Right cardiac atrium (tissue), 5 donors: ENCODE measurements around the gene MEGF11. TPM values are rescaled to one million over a fixed set of nuclear protein-coding genes. Genes with fewer than 3 reads are reported as not detected.

Source experiments
- ATAC-seq, 2 donors: fragments of 200-7000 bp; cut with Tn5 transposase; one replicate each; pipeline versions ENCODE4 v1.8.0 to v1.9.1; 2020; ENCODE audit warnings: moderate library complexity in 2 of 2, mild to moderate bottlenecking in 1 of 2
- DNase-seq, 3 donors: peaks; one replicate each; pipeline ENCODE4 v3.0.0-alpha.2; 2020
- H3K27ac ChIP-seq: one replicate; pipeline ENCODE4 v1.5.1; 2013; ENCODE audit warnings: mild to moderate bottlenecking, low read length, control low read depth, moderate library complexity
- H3K27me3 ChIP-seq: one replicate; pipeline ENCODE4 v1.6.1; 2013; ENCODE audit not compliant: control insufficient read depth, insufficient read depth
- H3K4me1 ChIP-seq: one replicate; pipeline ENCODE4 v1.6.1; 2013; ENCODE audit warnings: low read length; ENCODE audit not compliant: control insufficient read depth, insufficient read depth
- H3K4me3 ChIP-seq: one replicate; pipeline ENCODE4 v1.5.1; 2013; ENCODE audit warnings: low read length, control low read depth
- H3K9me3 ChIP-seq: one replicate; pipeline ENCODE4 v1.6.1; 2013; ENCODE audit warnings: low read length; ENCODE audit not compliant: control insufficient read depth
- WGBS: extraction: QIAGEN DNeasy Blood & Tissue Kit; methylation state at CpG from one replicate; pipeline ENCODE4 v1.1.7; 2013; 5-methylcytosine and 5-hydroxymethylcytosine counted together
- intact Hi-C, 4 donors: fragments of 100-400 bp; cut with DNase I; formaldehyde crosslinking; loops; one replicate each; pipeline versions ENCODE4 v1.11.0 to v1.14.0; 2022 to 2023
- polyA plus RNA-seq: library from polyadenylated mRNA; stranded (reverse); fragments of 200-250 nt; gene quantifications from one replicate; pipeline ENCODE4 v1.2.3, GENCODE V29; 2013
- total RNA-seq, 4 donors: library from RNA; stranded (reverse); fragmentation: NEBNext Ultra II Directional; extraction: Animal tissue kit (Norgen Biotek cat#: 25700); gene quantifications; one replicate each; pipeline ENCODE4 v1.2.1, GENCODE V29; 2021
- donor health status: healthy with polysubstance abuse.
- donor health status: DM: no; HTN: yes; CAD: no.
- donor health status: DM: no; HTN: no; CAD: no.
- donor health status: DM: no; HTN: yes; CAD: no; lungs with severe emphysema.
- donor health status: DM: yes; HTN: yes; CAD: no.

The MEGF11 gene
- total and polyA plus RNA-seq, 5 donors: 0.08 to 0.11 (median 0.11) TPM; not detected in 2

DNA sequence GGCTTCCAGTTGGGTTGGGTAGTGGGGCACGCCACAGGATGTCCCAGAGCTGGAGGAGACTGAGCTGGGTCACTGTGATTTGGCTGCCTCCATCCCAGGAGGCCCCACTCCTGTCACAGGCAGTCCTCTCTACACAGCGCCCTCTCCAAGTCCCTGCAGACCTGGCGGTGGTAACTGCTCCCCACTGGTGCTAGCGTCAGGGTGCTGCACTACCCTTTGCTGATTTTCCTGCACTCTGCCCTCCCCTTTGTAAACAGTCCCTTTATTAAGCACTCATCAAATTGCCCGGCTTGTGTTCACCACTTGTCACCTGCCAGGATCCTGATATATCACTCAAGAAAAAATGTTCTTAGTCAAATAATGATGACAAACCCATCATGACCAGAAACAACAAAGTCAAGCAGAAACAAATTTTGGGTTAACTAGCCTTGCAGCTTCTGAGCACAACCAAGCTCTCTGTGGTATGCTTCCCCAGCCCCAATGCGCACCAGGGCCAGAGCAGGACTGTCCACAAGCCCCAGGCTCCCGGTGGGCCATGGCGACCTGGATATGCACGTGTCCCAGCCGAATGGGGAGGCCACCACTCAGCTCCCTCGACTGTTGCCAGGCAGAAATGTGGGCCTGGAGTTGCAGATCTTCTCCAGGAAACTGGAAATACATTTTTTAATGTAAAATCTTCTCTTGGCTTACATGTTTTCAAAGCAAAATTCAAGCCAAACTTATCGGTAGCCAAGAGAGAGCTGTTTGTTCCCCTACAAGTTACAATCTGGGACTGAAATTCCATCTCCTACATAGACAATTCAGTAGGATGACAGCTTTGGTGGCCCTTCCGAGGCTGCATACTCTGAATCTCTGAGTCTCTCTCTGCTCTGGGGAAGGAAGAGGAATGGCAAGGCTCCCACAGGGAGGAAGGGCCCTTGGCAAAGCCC, 24.5 kb downstream of the MEGF11 start:
- H3K4me3 ChIP-seq: no peak overlapping the region
- no peak overlapping the region for H3K27ac ChIP-seq
- DNase-seq (no peak), ATAC-seq (no peak)
- intact Hi-C loops: no loop called here
- H3K9me3 ChIP-seq: no peaks in the 10 kb centered on the region
- 85% methylated on average over 13 of the region's 13 CpGs for WGBS
- H3K4me1 ChIP-seq: no peaks in the 10 kb centered on the region
- H3K27me3 ChIP-seq: no peaks in the 10 kb centered on the region

DNA sequence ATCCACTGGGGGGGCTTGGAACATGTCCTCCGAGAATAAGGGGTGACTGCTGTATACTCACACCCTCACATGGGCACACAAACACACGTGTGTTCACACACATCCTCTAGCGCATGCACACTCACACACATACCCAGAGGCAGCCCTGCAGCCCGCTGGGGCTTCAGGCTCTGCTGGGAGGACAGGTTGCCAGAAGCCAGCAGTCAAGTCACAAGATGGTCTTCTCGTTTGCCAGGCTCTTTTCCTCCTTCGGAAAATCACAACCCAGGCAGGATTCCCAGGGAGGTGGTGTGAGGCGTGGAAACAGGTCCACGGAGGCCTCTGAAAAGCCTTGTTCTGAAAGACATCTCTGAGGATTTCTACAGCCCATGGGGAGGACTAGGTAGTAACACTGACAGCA, 26.8 kb downstream of the MEGF11 start:
- 78% methylated on average over 8 of the region's 8 CpGs for WGBS
- no peaks in the 10 kb centered on the region for H3K27me3 ChIP-seq
- no peak for ATAC-seq
- intact Hi-C loops: no loop called here
- no peak overlapping the region for H3K4me3 ChIP-seq
- no peaks in the 10 kb centered on the region for H3K9me3 ChIP-seq
- DNase-seq: no peak
- no peaks in the 10 kb centered on the region for H3K4me1 ChIP-seq
- H3K27ac ChIP-seq: no peak overlapping the region

DNA sequence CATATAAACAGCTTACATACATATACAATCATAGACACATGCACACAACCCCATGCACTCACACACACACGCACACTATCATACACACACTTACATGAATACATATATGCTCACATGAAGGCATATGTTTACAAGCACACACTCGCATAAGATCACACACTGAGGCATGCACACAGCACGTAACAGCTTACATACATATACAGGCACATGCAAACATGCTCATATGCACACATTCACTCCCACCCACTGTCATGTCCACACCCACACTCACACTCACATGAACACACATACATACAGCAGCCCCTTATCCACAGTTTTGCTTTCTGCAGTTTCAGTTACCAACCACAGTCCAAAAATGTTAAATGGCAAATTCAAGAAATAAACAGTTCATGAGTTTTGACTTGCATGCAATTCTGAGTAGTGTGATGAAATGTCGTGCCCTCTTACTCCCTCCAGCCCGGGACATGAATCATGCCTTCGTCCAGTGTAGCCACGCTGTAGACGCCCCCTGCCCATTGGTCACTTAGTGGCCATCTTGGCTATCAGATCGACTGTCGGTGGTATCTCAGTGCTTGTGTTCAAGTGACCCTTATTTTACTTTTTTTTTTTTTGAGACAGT, 27.8 kb downstream of the MEGF11 start:
- H3K27ac ChIP-seq: no peak overlapping the region
- DNase-seq (no peak), ATAC-seq (no peak)
- H3K9me3 ChIP-seq: no peaks in the 10 kb centered on the region
- no peak overlapping the region for H3K4me3 ChIP-seq
- H3K27me3 ChIP-seq: no peaks in the 10 kb centered on the region
- intact Hi-C loops: no loop called here
- no peaks in the 10 kb centered on the region for H3K4me1 ChIP-seq
- WGBS: 90% methylated on average over 10 of the region's 10 CpGs

DNA sequence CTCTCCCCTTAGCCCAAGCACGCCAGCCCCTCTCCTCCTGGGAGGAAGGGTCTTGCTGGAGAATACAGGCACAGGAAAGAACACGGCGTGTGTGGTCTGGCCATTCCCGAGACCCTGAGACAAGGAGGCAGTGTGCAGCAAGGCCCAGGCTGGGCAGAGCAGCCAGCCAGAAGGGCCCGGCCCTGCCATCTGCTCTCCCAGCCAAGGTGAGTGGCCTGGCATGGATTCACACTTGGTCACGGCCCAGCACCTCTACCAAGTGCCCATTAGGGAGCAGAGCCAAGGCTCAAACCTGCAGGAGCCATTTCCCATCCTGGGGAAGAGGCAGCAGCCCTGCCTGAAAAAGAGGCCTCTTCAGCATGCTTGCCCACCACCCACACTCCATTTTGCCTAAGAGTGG, 28.6 kb downstream of the MEGF11 start:
- ATAC-seq: no peak
- H3K4me1 ChIP-seq: no peaks in the 10 kb centered on the region
- no peaks in the 10 kb centered on the region for H3K9me3 ChIP-seq
- 82% methylated on average over 6 of the region's 6 CpGs for WGBS
- H3K27me3 ChIP-seq: no peaks in the 10 kb centered on the region
- H3K27ac ChIP-seq: no peak overlapping the region
- intact Hi-C loops: no loop called here
- DNase-seq: no peak
- H3K4me3 ChIP-seq: no peak overlapping the region

DNA sequence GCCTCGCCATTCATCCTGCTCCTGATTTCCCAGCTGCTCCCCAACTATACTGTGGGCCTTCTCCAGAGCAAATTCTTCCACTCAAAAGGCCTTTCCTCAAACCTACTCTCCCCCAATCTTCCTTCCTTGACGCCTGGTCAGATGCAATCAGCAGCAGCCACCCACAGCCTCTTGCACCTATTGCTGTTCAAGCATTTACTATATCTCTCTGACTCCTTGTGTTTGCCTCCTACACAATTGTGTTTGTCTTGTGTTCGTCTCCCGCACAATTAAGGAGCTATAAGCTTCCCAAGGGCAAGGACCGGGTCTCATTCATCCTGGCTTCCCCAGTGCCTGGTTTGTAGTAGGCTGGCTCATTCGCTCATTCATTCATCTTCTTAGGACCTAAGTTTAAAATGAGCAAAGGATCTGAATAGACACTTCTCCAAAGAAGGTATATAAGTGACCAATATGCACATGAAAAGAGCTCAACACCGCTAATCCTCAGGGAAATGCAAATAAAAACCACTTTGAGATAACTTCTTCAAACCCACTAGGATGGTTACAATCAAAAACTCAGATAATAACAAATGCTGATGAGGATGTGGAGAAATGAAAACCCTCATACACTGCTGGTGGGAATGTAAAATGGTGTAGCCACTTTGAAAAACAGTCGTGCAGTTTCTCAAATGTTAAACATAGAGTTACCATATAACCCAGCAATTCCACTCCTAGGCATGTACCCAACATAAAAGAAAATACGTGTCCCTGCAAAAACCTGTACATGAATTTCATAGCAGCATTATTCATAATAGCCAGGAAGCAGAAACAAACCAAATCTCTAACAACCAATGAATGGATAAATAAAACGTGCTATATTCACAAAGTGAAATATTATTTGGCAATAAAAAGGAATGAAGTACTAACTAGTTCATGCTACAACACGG, 31.0 kb downstream of the MEGF11 start:
- Histone ChIP-seq H3K27me3 (no peaks in the 10 kb centered on the region), H3K9me3 (no peaks in the 10 kb centered on the region), H3K27ac (no peak overlapping the region), H3K4me3 (no peak overlapping the region), H3K4me1 (no peaks in the 10 kb centered on the region)
- intact Hi-C loops: no loop called here
- ATAC-seq (no peak), DNase-seq (no peak)
- WGBS: 80% methylated on average over 11 of the region's 11 CpGs

DNA sequence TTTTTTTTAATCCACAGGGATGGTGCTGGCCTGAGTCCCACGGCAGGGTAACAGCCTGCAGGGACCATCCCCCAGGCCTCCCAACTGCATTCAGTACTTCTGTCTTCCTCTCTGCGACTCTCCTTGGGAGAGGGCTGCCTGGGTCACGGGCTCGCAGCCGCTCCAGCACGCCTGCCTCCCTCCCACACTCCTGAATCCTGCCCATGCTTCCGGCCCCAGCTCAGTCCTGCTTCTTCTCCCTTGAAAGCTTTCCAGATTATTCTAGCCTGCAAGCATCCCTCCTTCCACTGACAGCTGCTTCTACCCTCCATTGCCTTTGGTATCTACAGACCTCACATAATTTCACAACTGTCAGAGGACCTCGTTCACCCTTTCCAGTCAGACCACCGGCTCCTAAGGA, 32.4 kb downstream of the MEGF11 start:
- no peak for ATAC-seq
- Histone ChIP-seq H3K27me3 (no peaks in the 10 kb centered on the region), H3K4me3 (no peak overlapping the region), H3K4me1 (no peaks in the 10 kb centered on the region), H3K9me3 (no peaks in the 10 kb centered on the region), H3K27ac (no peak overlapping the region)
- WGBS: 30% methylated on average over 9 of the region's 9 CpGs
- no peak for DNase-seq
- intact Hi-C loops: no loop called here

DNA sequence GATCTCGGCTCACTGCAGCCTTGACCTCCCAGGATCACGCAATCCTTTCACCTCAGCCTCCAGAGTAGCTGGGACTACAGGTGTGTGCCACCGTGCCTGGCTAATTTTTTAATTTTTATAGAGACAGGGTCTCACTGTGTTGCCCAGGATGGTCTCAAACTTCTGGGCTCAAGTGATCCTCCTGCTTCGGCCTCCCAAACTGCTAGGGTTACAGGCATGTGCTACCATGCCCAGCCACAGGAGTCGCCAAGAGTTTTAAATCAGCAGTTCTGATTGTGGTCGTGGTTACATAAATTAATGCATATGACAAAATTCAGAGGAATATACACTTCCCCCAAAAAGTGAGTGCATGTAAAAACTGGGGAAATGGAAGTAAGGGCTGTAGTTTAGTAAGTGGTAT, 32.9 kb downstream of the MEGF11 start:
- intact Hi-C loops: no loop called here
- no peaks in the 10 kb centered on the region for H3K4me1 ChIP-seq
- ATAC-seq: no peak
- H3K4me3 ChIP-seq: no peak overlapping the region
- 88% methylated on average over 6 of the region's 6 CpGs for WGBS
- no peak for DNase-seq
- H3K27me3 ChIP-seq: no peaks in the 10 kb centered on the region
- H3K27ac ChIP-seq: no peak overlapping the region
- no peaks in the 10 kb centered on the region for H3K9me3 ChIP-seq

DNA sequence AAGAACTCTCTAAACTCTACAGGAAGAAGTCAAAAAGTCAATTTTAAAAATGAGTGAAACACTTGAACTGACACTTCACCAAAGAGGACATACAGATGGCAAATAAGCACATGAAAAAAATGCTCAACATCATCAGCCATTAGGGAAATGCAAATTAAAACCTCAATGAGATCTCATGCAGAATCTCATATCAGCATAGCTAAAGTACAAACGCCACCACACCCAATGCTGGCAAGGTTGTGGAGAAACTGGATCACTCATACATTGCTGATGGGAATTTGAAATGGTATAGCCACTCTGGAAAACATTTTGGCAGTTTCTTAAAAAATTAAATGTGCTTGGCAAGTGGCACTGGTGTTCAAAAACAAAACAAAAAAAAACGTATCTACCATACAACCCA, 34.2 kb downstream of the MEGF11 start:
- Histone ChIP-seq H3K27me3 (no peaks in the 10 kb centered on the region), H3K9me3 (no peaks in the 10 kb centered on the region), H3K4me3 (no peak overlapping the region), H3K27ac (no peak overlapping the region), H3K4me1 (no peaks in the 10 kb centered on the region)
- 77% methylated on average over 2 of the region's 2 CpGs for WGBS
- DNase-seq: no peak
- intact Hi-C loops: no loop called here
- ATAC-seq: no peak

DNA sequence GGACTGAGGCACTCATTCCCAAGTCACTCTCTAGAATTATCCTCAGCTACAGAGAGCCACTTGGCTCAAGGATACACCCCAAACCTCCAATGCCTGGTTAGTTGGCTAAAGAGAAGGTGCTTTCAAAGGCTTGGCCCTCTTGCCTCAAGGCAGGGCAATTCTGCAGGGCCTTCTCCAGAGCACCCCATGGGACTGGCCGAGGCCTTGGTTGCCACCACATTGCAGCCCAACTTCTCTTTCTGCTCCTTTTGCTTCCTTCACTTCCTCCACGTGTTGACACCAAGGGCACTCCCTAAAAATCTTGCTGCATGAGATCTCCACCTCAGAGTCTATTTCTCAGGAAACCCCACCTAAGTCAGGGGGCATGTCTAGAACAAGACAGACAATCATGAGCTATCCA, 36.7 kb downstream of the MEGF11 start:
- intact Hi-C loops: no loop called here
- ATAC-seq (no peak), DNase-seq (no peak)
- Histone ChIP-seq H3K4me1 (no peaks in the 10 kb centered on the region), H3K4me3 (no peak overlapping the region), H3K27me3 (no peaks in the 10 kb centered on the region), H3K9me3 (no peaks in the 10 kb centered on the region), H3K27ac (no peak overlapping the region)
- 69% methylated on average over 2 of the region's 2 CpGs for WGBS

DNA sequence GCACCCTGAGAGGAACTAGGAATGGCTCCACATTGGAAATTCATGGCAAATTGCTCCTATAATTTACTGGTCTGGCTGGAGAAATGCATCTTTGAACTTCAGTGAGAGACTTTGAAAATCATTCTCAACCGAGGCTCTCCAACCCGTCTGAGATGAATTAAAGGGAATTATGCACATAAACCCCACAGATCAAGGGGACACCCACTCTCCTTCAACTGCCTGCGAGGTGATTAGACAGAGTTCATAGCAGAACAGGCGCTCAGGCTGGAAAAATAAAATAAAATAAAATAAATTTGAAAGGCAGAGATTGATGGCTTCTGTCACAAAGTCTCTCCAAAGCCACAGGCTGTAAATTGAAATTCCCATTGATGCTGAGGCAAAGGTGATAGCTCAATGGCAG, 37.7 kb downstream of the MEGF11 start:
- WGBS: 89% methylated on average over 4 of the region's 4 CpGs
- intact Hi-C loops: no loop called here

DNA sequence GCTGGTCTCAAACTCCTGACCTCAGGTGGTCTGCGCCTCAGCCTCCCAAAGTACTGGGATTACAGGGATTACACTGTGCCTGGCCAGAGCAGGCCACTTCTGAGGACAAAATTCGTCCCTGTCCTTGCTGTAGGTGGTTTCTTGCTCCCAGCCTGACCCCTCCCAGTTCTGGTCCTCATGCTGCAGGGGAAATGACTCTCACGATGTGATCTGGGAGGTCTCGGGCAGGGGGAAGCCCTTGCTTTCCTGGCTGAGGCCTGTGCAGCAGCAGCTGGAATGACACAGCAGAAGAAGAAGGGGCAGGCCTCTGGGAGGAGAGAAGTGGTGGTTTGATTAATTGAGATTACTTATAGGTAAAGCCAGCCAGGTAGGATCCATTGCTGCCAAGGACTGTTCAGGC, 39.3 kb downstream of the MEGF11 start:
- Histone ChIP-seq H3K4me1 (no peaks in the 10 kb centered on the region), H3K27ac (no peak overlapping the region), H3K4me3 (no peak overlapping the region), H3K27me3 (no peaks in the 10 kb centered on the region), H3K9me3 (no peaks in the 10 kb centered on the region)
- DNase-seq: no peak
- intact Hi-C loops: no loop called here
- WGBS: 65% methylated on average over 4 of the region's 4 CpGs
- ATAC-seq: no peak

More for the DNA sequence above, 37.7 kb downstream of the MEGF11 start:
- Histone ChIP-seq H3K27ac (no peak overlapping the region), H3K27me3 (no peaks in the 10 kb centered on the region), H3K9me3 (no peaks in the 10 kb centered on the region), H3K4me3 (no peak overlapping the region), H3K4me1 (no peaks in the 10 kb centered on the region)
- ATAC-seq (no peak), DNase-seq (no peak)
